Ovary (tissue), 3 donors: ENCODE data around the gene SCTR.

ENCODE experiments used
- EP300 ChIP-seq: sonication (generic); formaldehyde crosslinking; IDR thresholded peaks from one replicate; pipeline ENCODE4 v1.6.1; 2017; ENCODE audit warnings: antibody characterized with exemption
- POLR2A ChIP-seq: fragments of 450-650 bp; IDR thresholded peaks from one replicate; pipeline ENCODE4 v1.6.1; 2017; ENCODE audit warnings: antibody characterized with exemption, mild to moderate bottlenecking, moderate library complexity
- TF ChIP-seq, protein P1 (sequence below), 3 donors: fragments of 450-650 bp in 2 of 3; fragments of 200-600 bp in 1 of 3; IDR thresholded peaks; one replicate each; pipeline versions ENCODE4 v1.5.1 to v1.8.0; 2016 to 2022; ENCODE audit warnings: antibody characterized with exemption in 3 of 3, mild to moderate bottlenecking in 1 of 3
- donor health status: DM: no; HTN: no; CAD: no.

DNA sequence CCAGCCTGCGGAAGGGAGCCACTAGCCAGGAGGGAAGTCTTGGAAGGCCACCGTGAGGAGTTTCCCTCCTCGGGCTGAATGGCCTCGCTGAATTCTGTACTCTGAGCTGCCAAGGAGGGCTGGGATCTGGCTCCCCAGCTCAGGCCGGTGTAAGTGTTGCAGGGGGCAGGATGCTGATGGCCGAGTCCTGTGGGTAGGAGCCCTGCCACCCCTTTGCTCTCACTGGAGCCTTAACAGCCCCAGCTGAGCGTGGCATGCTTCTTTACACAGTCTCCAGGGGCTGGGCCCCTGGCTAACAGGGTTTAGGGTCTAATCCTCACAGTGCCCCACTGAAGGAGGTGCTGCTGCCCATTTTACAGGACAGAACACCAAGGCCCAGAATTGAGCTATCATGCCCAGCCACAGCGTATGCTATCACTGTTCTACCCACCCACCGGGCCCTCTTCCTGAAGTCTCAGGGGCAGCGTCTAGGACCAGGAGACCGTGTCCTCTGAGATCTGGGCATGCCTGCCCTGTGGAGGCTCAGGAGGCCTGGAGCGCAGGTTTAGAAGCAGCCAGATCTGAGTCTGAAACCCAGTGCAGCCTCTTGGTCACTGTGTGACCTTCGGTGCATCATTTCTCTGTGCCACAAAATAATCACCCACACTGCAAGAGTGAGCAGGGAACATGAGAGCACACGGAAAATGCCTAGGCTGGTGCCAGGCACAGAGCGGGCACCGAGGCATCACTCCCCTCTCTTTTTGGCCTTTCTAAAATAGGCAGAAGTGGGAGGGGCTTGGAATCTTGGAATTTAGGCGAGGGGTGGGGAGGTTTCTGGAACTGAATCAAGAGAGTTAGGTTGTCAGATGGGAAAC lies 49.7 kb downstream of the SCTR start:
- TF ChIP-seq EP300 (no peak), POLR2A (no peak)
- TF ChIP-seq, protein P1, sequence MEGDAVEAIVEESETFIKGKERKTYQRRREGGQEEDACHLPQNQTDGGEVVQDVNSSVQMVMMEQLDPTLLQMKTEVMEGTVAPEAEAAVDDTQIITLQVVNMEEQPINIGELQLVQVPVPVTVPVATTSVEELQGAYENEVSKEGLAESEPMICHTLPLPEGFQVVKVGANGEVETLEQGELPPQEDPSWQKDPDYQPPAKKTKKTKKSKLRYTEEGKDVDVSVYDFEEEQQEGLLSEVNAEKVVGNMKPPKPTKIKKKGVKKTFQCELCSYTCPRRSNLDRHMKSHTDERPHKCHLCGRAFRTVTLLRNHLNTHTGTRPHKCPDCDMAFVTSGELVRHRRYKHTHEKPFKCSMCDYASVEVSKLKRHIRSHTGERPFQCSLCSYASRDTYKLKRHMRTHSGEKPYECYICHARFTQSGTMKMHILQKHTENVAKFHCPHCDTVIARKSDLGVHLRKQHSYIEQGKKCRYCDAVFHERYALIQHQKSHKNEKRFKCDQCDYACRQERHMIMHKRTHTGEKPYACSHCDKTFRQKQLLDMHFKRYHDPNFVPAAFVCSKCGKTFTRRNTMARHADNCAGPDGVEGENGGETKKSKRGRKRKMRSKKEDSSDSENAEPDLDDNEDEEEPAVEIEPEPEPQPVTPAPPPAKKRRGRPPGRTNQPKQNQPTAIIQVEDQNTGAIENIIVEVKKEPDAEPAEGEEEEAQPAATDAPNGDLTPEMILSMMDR (IDR thresholded peaks at IDR 0.05) = no peak
